Measurements from ENCODE around the gene DAB2IP. TPM values are rescaled to one million over a fixed set of nuclear protein-coding genes. Genes with fewer than 3 reads are reported as not detected.

DAB2IP gene
- total and polyA plus RNA-seq, 2 donors (not counting 1 experiment from before 2014, with no cell fraction given), result 14.6 to 16.5 TPM

GRCh38 chr9:121652838-121653231, 1.4 kb downstream of the DAB2IP start:
- no peaks in the 10 kb centered on the region for H4K20me1 ChIP-seq (ENCODE audit: control insufficient read depth, extremely low read depth, insufficient read depth, low read length)

GRCh38 chr9:121654499-121655140, 3.2 kb downstream of the DAB2IP start:
- Histone ChIP-seq H3K9ac (ENCODE audit: insufficient read depth, low read length) (no peak overlapping the region), H3K79me2 (ENCODE audit: control insufficient read depth, insufficient read depth, low read length) (no peaks in the 10 kb centered on the region), H3K27ac (ENCODE audit: insufficient read depth, low read length) (no peak overlapping the region), H4K20me1 (ENCODE audit: control insufficient read depth, extremely low read depth, insufficient read depth, low read length) (no peaks in the 10 kb centered on the region), H3K4me3 (replicated peaks in 1 of 4; ENCODE audit: control extremely low read depth in 1 of 4, insufficient read depth in 1 of 4, low read depth in 3 of 4, low read length in 4 of 4) (no peak overlapping the region), H3K4me1 (ENCODE audit: control insufficient read depth, extremely low read depth, insufficient read depth, low read length) (peaks cover 6% of the 10 kb centered on the region), H3K27me3 (ENCODE audit: control insufficient read depth, insufficient read depth, low read length) (peaks cover 38% of the 10 kb centered on the region), H2AFZ (ENCODE audit: low read length) (no peak overlapping the region), H3K9me3 (ENCODE audit: control insufficient read depth, insufficient read depth, low read depth, low read length) (no peaks in the 10 kb centered on the region), H3K4me2 (ENCODE audit: extremely low read depth, insufficient read depth, low read length) (no peak overlapping the region), H3K36me3 (ENCODE audit: control insufficient read depth, insufficient read depth, low read length) (no peaks in the 10 kb centered on the region)
- DNase-seq (ENCODE audit: low read depth in 2 of 2), result no peak
- TF ChIP-seq EZH2 (IDR thresholded peaks at IDR 0.05; ENCODE audit: low read length, missing control alignments), result no peak
- TF ChIP-seq, protein P1, sequence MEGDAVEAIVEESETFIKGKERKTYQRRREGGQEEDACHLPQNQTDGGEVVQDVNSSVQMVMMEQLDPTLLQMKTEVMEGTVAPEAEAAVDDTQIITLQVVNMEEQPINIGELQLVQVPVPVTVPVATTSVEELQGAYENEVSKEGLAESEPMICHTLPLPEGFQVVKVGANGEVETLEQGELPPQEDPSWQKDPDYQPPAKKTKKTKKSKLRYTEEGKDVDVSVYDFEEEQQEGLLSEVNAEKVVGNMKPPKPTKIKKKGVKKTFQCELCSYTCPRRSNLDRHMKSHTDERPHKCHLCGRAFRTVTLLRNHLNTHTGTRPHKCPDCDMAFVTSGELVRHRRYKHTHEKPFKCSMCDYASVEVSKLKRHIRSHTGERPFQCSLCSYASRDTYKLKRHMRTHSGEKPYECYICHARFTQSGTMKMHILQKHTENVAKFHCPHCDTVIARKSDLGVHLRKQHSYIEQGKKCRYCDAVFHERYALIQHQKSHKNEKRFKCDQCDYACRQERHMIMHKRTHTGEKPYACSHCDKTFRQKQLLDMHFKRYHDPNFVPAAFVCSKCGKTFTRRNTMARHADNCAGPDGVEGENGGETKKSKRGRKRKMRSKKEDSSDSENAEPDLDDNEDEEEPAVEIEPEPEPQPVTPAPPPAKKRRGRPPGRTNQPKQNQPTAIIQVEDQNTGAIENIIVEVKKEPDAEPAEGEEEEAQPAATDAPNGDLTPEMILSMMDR (conservative IDR thresholded peaks at IDR 0.05 in 1 of 2, IDR thresholded peaks at IDR 0.05 in 1 of 2; ENCODE audit: low read depth in 1 of 2, low read length in 2 of 2), result no peak

More at GRCh38 chr9:121652838-121653231, 1.4 kb downstream of the DAB2IP start:
- no peaks in the 10 kb centered on the region for H3K79me2 ChIP-seq (ENCODE audit: control insufficient read depth, insufficient read depth, low read length)
- H3K4me2 ChIP-seq (ENCODE audit: extremely low read depth, insufficient read depth, low read length), result peak overlapping the region; percentile 36
- TF ChIP-seq, protein P1 (conservative IDR thresholded peaks at IDR 0.05 in 1 of 2, IDR thresholded peaks at IDR 0.05 in 1 of 2; ENCODE audit: low read depth in 1 of 2, low read length in 2 of 2), result no peak
- TF ChIP-seq EZH2 (IDR thresholded peaks at IDR 0.05; ENCODE audit: low read length, missing control alignments), result no peak
- H3K9ac ChIP-seq (ENCODE audit: insufficient read depth, low read length), result no peak overlapping the region
- H3K4me3 ChIP-seq (replicated peaks in 1 of 4; ENCODE audit: control extremely low read depth in 1 of 4, insufficient read depth in 1 of 4, low read depth in 3 of 4, low read length in 4 of 4), result peak overlapping the region in 1 of 4 experiments; percentile 57
- no peak overlapping the region for H3K27ac ChIP-seq (ENCODE audit: insufficient read depth, low read length)
- H3K9me3 ChIP-seq (ENCODE audit: control insufficient read depth, insufficient read depth, low read depth, low read length), result no peaks in the 10 kb centered on the region
- H3K27me3 ChIP-seq (ENCODE audit: control insufficient read depth, insufficient read depth, low read length), result peaks cover 37% of the 10 kb centered on the region
- H2AFZ ChIP-seq (ENCODE audit: low read length), result no peak overlapping the region
- H3K4me1 ChIP-seq (ENCODE audit: control insufficient read depth, extremely low read depth, insufficient read depth, low read length), result peaks cover 6% of the 10 kb centered on the region
- DNase-seq (ENCODE audit: low read depth in 2 of 2), result no peak
- H3K36me3 ChIP-seq (ENCODE audit: control insufficient read depth, insufficient read depth, low read length), result no peaks in the 10 kb centered on the region

DNA sequence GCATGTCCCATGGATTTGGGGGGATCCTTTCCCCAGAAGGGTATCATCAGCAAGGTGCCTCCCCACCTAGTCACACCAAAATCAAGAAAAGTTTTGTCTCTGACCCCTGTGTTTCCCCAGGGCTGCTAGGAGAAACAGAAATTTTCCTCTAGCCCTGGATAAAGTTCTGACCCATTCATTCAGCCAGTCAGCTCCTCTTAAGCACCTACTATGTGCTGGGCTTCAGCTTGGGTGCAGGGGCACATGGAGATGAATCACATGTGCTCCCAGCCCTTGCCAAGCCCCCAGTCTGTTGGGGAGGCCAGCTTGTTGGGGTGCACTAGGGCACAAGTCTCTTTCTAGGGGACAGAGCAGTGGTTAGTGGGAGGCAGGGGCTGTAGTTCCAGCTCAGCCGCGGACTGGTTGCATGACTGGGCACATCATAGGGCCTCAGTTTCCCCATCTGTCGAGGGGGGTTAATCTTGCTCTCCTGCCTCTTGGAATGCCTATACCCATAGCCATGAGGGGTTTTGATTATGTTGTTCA, 3.9 kb downstream of the DAB2IP start:
- no peak for DNase-seq (ENCODE audit: low read depth in 2 of 2)
- Histone ChIP-seq H3K27me3 (ENCODE audit: control insufficient read depth, insufficient read depth, low read length) (peaks cover 38% of the 10 kb centered on the region), H3K79me2 (ENCODE audit: control insufficient read depth, insufficient read depth, low read length) (no peaks in the 10 kb centered on the region), H3K27ac (ENCODE audit: insufficient read depth, low read length) (no peak overlapping the region), H3K9me3 (ENCODE audit: control insufficient read depth, insufficient read depth, low read depth, low read length) (no peaks in the 10 kb centered on the region), H3K4me2 (ENCODE audit: extremely low read depth, insufficient read depth, low read length) (no peak overlapping the region), H2AFZ (ENCODE audit: low read length) (no peak overlapping the region), H3K4me3 (replicated peaks in 1 of 4; ENCODE audit: control extremely low read depth in 1 of 4, insufficient read depth in 1 of 4, low read depth in 3 of 4, low read length in 4 of 4) (no peak overlapping the region), H3K36me3 (ENCODE audit: control insufficient read depth, insufficient read depth, low read length) (no peaks in the 10 kb centered on the region), H3K4me1 (ENCODE audit: control insufficient read depth, extremely low read depth, insufficient read depth, low read length) (peaks cover 6% of the 10 kb centered on the region), H4K20me1 (ENCODE audit: control insufficient read depth, extremely low read depth, insufficient read depth, low read length) (no peaks in the 10 kb centered on the region), H3K9ac (ENCODE audit: insufficient read depth, low read length) (no peak overlapping the region)
- TF ChIP-seq, protein P1 (conservative IDR thresholded peaks at IDR 0.05 in 1 of 2, IDR thresholded peaks at IDR 0.05 in 1 of 2; ENCODE audit: low read depth in 1 of 2, low read length in 2 of 2), result no peak
- no peak for TF ChIP-seq EZH2 (IDR thresholded peaks at IDR 0.05; ENCODE audit: low read length, missing control alignments)
